Left lobe of liver (tissue), 2 donors: ENCODE data around the gene SHISAL2A. TPM values are rescaled to one million over a fixed set of nuclear protein-coding genes. Genes with fewer than 3 reads are reported as not detected.

Source experiments
- ATAC-seq: fragments of 200-7000 bp; cut with Tn5 transposase; one replicate; pipeline ENCODE4 v1.9.1; 2020; ENCODE audit warnings: mild to moderate bottlenecking, moderate library complexity
- DNase-seq: peaks from one replicate; pipeline ENCODE4 v3.0.0-alpha.2; 2020; ENCODE audit warnings: low spot score
- total RNA-seq: library from RNA; stranded (reverse); gene quantifications from one replicate; pipeline ENCODE4 v1.2.1, GENCODE V29; 2021
- donor health status: DM: no; HTN: no; CAD: no; lungs with moderate emphysema.
- donor health status: DM: no; HTN: yes; CAD: no.

The SHISAL2A gene
- total RNA-seq, 1 donor from 2014 or later, result 0.23 TPM

DNA sequence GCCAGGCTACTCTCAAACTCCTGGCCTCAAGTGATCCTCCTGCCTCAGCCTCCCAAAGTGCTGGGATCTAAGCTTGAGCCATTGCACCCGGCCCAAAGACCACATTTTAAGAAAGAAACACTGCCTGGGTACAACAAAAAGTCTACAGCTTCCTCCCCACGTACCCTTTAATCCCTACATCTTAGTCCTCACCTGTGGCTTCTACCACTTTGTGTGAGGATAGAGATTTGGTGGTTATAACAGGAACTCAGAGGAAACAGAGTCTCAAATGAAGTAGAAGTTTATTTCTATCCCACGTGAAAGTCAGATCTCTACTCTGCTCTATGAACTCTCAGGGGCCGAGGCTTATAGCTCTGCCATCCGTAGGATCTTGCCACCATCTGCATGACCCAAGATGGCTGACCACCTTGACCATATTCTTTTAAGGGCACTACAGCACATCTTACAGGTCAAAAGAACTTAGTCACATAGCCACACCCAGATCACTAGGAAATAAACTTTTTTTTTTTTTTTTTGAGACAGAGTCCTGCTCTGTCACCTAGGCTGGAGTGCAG is 17.4 kb upstream of the SHISAL2A start:
- ATAC-seq (no peak), DNase-seq (no peak)

- DNase-seq (no peak), ATAC-seq (no peak)
Observed at GRCh38 chr1:52621950-52622349, 11.0 kb upstream of the SHISAL2A start.

DNA sequence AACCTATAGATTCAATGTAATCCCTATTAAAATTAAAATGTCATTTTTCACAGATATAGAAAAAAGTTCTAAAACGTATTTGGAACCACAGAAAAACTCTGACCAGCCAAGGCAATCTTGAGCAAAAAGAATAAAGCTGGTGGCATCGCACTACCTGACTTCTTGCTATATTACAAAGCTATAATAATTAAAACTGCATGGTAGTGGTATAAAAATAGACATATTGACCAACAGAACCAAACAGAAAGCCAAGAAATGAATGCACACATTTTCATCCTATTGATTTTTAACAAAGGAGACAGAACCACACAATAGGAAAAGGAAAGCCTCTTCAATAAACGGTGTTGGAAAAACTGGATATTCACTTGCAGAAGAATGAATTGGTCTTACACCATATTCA is 9.2 kb upstream of the SHISAL2A start:
- DNase-seq, result no peak
- ATAC-seq, result no peak

DNA sequence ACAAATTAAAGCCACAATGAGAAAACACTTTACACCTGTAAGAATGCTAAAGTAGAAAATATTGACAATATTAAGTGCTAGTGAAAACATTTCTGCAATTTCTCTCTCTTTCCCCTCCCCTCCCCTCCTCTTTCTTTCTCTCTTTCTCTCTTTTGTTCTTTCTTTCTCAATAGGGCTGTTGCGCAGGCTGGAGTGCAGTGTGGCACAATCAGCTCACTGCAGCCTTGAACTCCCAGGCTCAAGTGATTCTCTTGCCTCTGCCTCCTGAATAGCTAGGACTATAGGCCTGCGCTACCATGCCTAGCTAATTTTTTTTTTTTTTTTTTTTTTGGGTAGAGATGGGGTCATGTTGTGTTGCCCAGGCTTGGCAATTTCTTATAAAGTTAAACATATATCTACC is 5.9 kb upstream of the SHISAL2A start:
- no peak for ATAC-seq
- DNase-seq, result no peak

- ATAC-seq (no peak), DNase-seq (no peak)
Observed at GRCh38 chr1:52628614-52629324, 4.2 kb upstream of the SHISAL2A start.

DNA sequence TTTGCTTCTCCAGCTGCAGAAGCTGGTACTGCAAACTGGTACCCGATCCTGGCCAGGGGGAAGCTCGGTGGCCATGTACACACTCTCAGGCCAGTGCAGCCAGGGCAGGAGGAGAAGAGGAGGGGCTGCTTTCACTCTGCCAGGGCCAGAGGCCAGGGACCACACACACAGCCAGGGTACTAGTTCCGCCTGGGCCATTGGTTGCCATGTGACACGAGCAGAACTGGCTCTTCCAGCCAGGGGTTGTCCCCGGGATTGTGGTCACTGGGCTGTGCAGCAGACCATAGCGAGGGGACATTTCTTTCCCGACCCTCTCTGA is 3.7 kb upstream of the SHISAL2A start:
- no peak for ATAC-seq
- no peak for DNase-seq

- no peak for ATAC-seq
- no peak for DNase-seq
Observed at GRCh38 chr1:52629667-52630066, 3.3 kb upstream of the SHISAL2A start.

- no peak for DNase-seq
- peak; percentile 22 for ATAC-seq
Observed at GRCh38 chr1:52631759-52632331, 1.1 kb upstream of the SHISAL2A start.

DNA sequence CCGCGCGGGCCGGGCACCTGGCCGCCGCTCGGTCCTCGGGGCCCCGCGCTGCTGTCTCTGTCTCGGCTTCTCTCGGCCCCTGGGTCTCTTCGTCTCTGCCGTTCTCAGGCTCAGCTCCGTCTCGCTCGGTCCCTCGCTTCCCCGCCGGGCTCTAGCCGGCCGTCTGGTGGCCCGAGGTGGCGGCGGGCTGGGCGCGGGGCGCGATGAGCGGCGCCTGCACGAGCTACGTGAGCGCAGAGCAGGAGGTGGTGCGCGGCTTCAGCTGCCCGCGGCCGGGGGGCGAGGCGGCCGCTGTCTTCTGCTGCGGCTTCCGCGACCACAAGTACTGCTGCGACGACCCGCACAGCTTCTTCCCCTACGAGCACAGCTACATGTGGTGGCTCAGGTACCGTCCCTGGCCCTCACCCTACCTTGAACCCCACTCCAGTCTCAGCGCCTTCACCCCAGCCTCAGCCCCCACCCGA is 355 bp downstream of the SHISAL2A start:
- ATAC-seq, result no peak
- no peak for DNase-seq

DNA sequence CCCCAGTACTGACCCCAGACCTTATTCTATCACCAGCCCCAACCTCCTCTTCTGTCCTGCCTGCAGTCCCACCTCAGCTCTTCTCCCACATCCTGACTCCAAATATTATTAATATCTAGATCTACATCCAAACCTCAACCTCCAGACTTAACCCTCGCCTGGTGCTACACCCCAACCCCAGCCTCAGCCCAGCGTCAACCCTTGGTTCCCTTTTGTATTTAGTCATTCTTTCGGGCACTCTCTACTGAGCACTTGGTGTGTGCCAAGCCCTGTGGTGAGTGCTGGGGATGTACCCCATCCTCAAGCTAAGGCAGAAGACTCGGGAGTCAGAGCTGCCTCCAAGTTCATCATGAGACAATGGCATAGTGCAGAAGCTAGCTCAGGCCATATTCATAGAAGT is 1.1 kb downstream of the SHISAL2A start:
- no peak for ATAC-seq
- no peak for DNase-seq

- ATAC-seq (no peak), DNase-seq (no peak)
Observed at GRCh38 chr1:52635321-52636089, 2.5 kb downstream of the SHISAL2A start.

- no peak for DNase-seq
- ATAC-seq, result no peak
Observed at GRCh38 chr1:52636721-52637695, 4.0 kb downstream of the SHISAL2A start.

DNA sequence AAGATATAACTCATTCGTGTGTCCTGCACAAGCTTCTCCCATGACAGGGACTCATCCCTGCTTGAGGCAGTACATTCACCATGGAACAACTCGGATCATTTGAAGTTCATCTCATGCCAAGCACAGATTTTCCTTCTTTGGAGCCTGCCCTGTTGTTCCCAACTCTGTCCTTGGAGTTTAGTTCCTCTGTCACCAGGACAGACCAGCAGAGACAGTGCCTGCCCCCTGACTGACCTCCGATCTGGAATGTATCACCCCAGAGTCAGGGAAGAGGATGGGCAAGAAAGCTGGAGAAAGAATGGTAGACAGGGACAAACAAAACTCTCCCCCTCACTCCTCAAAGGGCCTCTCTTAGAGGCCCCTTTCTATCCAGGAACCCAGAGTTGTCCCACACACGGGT is 5.0 kb downstream of the SHISAL2A start:
- ATAC-seq, result no peak
- no peak for DNase-seq

- DNase-seq (no peak), ATAC-seq (no peak)
Observed at GRCh38 chr1:52640697-52641096, 7.7 kb downstream of the SHISAL2A start.

DNA sequence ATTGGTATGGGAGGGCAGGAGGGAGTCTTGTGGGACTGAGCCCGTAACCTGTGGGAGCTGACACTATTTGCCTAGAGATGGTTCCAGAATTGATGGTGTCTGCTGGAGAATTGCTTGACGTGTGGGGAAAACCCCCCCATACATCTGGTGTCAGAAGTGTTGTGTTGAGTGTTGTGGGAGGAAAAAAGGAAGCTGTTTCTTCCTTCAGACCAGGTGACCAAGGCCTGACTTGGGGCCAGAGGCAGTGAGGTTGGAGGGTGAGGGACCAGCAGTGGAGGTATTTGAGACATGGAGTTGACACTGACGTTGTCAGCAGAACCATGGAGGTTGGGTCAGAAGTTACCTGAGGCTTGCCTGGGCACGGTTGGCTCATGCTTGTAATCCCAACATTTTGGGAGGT is 8.3 kb downstream of the SHISAL2A start:
- no peak for ATAC-seq
- DNase-seq, result no peak

- no peak for ATAC-seq
- DNase-seq, result peak; percentile 26
Observed at GRCh38 chr1:52645261-52645660, 12.3 kb downstream of the SHISAL2A start.

DNA sequence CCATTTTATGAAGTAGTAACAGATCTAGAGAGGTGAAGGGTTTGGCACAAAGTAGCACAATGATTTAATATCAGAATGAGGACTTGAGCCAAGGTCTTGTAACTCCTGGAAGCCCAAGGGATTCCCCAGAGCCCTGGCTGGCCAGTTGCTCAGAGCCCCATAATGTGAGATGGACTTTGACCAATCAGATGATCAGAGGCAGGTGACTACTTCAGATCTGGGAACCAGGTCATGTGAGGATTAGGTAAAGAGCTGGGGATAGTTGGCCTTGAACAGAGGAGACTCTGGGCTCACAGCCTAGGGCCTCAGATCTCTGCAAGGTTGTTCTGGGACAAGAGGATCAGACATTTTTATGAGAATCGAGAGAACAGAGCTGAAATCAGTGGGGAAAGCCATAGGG is 18.9 kb downstream of the SHISAL2A start:
- peak; percentile 79 for DNase-seq
- ATAC-seq, result peak; percentile 96

DNA sequence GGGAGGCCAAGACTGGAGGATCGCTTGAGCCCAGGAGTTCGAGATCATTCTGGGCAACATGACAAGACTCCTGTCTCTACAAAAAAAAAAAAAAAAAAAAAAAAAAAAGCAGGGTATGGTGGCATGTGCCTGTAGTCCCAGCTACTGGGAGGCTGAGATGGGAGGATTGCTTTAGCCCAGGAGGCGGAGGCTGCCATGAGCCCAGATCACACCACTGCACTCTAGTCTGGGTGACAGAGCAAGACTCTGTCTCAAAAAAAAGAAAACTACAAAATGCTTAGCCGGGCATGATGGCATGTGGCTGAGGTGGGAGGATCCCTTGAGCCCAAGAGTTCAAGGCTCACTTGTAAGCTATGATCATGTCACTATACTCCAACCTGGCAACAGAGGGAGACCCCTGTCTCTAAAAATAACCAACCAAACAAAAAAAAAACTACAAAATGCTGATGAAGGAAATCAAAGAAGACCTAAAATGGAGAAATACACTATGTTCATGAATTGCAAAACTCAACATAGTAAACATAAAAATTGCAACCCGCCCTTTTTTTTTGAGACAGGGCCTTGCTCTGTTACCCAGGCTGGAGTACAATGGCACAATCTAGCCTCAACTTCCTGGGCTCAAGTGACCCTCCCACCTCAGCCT is 20.4 kb downstream of the SHISAL2A start:
- no peak for ATAC-seq
- DNase-seq, result no peak

DNA sequence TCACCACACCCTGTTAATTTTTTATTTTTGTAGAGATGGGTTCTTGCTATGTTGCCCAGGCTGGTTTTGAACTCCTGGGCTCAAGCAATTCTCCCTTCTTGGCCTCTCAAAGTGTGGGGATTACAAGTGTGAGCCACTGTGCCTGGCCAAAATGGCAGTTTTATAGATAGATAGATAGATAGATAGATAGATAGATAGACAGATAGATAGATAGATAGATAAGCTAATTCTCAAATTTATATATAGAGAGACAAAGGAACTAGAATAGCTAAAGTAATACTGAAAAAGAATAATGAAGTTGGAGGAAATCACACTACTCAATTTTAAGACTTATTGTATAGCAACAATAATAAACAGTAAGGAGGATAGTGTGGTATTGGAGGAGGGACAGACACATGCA is 21.1 kb downstream of the SHISAL2A start:
- no peak for ATAC-seq
- DNase-seq, result no peak

DNA sequence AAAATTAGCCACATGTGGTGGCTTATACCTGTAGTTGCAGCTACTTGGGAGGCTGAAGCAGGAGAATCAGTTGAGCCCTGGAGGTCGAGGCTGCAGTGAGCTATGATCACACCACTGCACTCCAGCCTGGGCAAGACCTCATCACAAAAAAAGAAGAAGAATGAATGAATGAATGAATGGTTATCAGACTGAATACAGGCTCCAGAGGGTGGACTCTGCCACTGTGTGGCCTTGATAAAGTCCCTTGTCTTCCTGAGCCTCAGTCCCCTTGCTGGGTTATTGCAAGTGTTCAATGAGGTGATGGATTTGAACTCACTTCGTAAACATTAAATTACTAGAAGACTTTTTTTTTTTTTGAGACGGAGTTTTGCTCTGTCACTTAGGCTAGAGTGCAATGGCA is 24.7 kb downstream of the SHISAL2A start:
- ATAC-seq (no peak), DNase-seq (no peak)
